Type B pancreatic cell (in vitro differentiated cells): Measurements from ENCODE around the gene LYPD4. TPM values are rescaled to one million over a fixed set of nuclear protein-coding genes. Genes with fewer than 3 reads are reported as not detected.

ENCODE experiments used
- DNase-seq: peaks from one replicate; pipeline ENCODE4 v3.0.0; 2021; ENCODE audit warnings: mixed read lengths; ENCODE audit not compliant: unreplicated experiment; ENCODE audit errors: extremely low spot score
- H3K27ac Mint-ChIP-seq: 2 replicates; pipeline ENCODE4 v1.8.0; 2021; ENCODE audit warnings: mild to moderate bottlenecking, mixed read lengths
- H3K27me3 Mint-ChIP-seq: 2 replicates; pipeline ENCODE4 v1.8.0; 2021; ENCODE audit warnings: mixed read lengths
- H3K36me3 Mint-ChIP-seq: 2 replicates; pipeline ENCODE4 v1.8.0; 2021; ENCODE audit warnings: mixed read lengths
- H3K4me1 Mint-ChIP-seq: one replicate; pipeline ENCODE4 v1.8.0; 2021; ENCODE audit warnings: mixed read lengths; ENCODE audit not compliant: unreplicated experiment
- H3K4me3 Mint-ChIP-seq: 2 replicates; pipeline ENCODE4 v1.8.0; 2021; ENCODE audit warnings: mild to moderate bottlenecking, mixed read lengths
- H3K9me3 Mint-ChIP-seq: 2 replicates; pipeline ENCODE4 v1.8.0; 2021; ENCODE audit warnings: mixed read lengths
- long read RNA-seq: library from polyadenylated mRNA; unstranded; transcript quantifications from one replicate; pipeline ENCODE4 v2.0.0, GENCODE V29; 2020
- total RNA-seq: library from RNA; stranded (reverse); gene quantifications from 2 replicates; pipeline ENCODE4 v1.2.1, GENCODE V29; 2021; ENCODE audit warnings: low replicate concordance
- TF ChIP-seq, protein P1 (sequence below): fragments of 200-600 bp; sonication (generic); conservative IDR thresholded peaks from 2 replicates; pipeline ENCODE4 v1.5.0; 2021; ENCODE audit warnings: antibody characterized with exemption, mild to moderate bottlenecking

The LYPD4 gene, protein sequence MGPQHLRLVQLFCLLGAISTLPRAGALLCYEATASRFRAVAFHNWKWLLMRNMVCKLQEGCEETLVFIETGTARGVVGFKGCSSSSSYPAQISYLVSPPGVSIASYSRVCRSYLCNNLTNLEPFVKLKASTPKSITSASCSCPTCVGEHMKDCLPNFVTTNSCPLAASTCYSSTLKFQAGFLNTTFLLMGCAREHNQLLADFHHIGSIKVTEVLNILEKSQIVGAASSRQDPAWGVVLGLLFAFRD
- total RNA-seq: not detected in 2 replicates
- long read RNA-seq: 0 reads

DNA sequence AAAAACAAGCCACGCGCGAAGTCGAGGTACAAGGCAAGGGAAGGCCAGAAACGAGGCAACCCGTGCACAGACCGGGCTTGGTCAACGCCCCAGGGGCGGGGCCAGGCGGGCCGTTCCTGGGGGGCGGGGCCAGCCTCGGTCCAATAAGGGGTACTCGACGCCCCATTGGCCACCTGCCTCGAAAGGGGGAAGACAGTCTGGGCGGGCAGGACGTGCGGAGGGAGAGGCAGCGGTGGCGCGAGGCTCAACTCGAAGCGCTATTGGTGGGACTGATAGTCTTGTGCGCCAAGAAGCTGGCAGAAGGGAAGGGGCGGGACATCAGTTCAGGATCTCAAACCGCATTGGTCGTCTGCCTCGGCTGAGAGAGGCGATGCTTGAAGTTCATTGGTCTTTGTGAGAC lies at the start of gene LYPD4:
Gene LYPD4 (minus strand): TSS at position 83 of the 400 bp plus-strand sequence. CDS start 5,398 bp downstream, outside the sequence.
- TF ChIP-seq, protein P1, sequence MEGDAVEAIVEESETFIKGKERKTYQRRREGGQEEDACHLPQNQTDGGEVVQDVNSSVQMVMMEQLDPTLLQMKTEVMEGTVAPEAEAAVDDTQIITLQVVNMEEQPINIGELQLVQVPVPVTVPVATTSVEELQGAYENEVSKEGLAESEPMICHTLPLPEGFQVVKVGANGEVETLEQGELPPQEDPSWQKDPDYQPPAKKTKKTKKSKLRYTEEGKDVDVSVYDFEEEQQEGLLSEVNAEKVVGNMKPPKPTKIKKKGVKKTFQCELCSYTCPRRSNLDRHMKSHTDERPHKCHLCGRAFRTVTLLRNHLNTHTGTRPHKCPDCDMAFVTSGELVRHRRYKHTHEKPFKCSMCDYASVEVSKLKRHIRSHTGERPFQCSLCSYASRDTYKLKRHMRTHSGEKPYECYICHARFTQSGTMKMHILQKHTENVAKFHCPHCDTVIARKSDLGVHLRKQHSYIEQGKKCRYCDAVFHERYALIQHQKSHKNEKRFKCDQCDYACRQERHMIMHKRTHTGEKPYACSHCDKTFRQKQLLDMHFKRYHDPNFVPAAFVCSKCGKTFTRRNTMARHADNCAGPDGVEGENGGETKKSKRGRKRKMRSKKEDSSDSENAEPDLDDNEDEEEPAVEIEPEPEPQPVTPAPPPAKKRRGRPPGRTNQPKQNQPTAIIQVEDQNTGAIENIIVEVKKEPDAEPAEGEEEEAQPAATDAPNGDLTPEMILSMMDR: no peak
- no peak for DNase-seq
- H3K4me1 Mint-ChIP-seq: no peaks in the 10 kb centered on the region
- H3K36me3 Mint-ChIP-seq: no peaks in the 10 kb centered on the region
- H3K27ac Mint-ChIP-seq: no peak within 1 kb of the TSS
- peaks cover 30% of the 10 kb centered on the region for H3K27me3 Mint-ChIP-seq
- no peak within 1 kb of the TSS for H3K4me3 Mint-ChIP-seq
- H3K9me3 Mint-ChIP-seq: peaks cover 4% of the 10 kb centered on the region

DNA sequence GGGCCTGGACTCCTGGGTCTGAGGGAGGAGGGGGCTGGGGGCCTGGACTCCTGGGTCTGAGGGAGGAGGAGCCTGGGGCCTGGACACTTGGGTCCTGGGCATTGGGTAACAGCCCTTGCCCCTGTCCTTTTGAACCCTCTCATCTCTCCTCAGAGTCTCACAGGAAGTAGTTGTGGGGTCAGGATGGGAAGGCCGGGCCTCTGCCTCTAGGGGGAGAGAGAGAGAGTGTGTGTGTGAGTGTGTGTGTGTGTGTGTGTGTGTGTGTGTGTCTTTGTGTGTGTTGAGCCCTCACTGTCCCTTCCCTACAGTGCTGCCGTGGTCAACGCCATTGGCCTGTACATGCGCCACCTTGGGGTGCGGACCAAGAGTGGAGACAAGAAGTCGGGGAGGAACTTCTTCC lies 49.4 kb upstream of the LYPD4 start:
- Mint-ChIP-seq H3K27me3 (no peaks in the 10 kb centered on the region), H3K9me3 (no peaks in the 10 kb centered on the region), H3K4me1 (no peaks in the 10 kb centered on the region), H3K27ac (no peak overlapping the region), H3K4me3 (no peak overlapping the region), H3K36me3 (peaks cover 3% of the 10 kb centered on the region)
- DNase-seq: no peak
- TF ChIP-seq, protein P1: no peak

DNA sequence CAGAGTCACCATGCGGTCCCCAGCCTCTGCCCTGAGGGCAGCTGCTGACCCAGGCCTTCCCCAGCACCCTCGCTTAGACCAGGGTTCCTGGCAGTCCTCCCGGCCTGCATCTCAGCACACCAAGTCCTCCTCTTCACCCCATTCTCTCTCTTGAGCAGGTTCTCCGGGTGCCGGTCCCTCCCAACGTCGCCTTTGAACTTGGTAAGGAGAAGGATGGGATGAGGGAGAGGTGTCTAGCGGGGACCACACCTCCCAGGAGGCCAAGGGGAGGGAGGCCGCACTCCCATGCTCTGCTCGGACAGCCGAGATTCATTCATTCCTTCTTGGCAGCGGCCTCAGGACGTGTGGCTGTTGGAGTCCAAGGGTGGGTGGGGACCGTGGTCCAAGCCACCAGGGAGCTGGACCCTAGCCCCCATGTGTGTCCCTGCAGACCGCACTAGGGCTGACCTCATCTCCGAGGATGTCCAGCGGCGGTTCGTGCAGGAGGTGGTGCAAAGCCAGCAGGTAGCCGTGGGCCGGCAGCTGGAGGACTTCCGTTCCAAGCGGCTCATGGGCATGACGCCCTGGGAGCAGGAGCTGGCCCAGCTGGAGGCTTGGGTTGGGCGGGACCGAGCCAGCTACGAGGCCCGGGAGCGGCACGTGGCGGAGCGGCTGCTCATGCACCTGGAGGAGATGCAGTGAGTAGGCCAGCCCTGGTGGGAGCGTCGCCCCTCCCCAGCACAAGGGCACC lies 47.9 kb upstream of the LYPD4 start:
- Mint-ChIP-seq H3K27me3 (no peaks in the 10 kb centered on the region), H3K9me3 (no peaks in the 10 kb centered on the region), H3K36me3 (peaks cover 3% of the 10 kb centered on the region), H3K4me1 (no peaks in the 10 kb centered on the region), H3K27ac (no peak overlapping the region), H3K4me3 (no peak overlapping the region)
- TF ChIP-seq, protein P1: no peak
- DNase-seq: no peak

DNA sequence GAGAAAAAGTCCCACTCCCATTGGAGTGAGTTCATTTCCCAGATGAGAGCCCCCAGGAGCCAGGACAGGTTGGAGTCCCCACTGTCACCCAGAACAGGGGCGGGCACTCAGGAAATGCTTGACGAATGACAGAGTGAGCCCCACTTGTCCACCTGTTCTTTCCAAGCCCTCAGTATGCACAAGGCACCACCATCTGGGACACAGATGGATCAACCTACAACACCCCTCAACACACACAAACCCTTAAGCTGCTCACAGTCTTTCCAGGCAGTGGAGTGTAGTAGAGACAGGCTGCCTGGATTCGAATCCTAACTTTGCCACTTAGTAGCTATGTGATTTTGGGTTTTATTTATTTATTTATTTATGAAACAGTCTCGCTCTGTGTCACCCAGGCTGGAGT lies 46.5 kb upstream of the LYPD4 start:
- Mint-ChIP-seq H3K4me3 (no peak overlapping the region), H3K36me3 (peaks cover 3% of the 10 kb centered on the region), H3K27ac (no peak overlapping the region), H3K4me1 (peaks cover 10% of the 10 kb centered on the region), H3K27me3 (no peaks in the 10 kb centered on the region), H3K9me3 (no peaks in the 10 kb centered on the region)
- no peak for DNase-seq
- TF ChIP-seq, protein P1: no peak

DNA sequence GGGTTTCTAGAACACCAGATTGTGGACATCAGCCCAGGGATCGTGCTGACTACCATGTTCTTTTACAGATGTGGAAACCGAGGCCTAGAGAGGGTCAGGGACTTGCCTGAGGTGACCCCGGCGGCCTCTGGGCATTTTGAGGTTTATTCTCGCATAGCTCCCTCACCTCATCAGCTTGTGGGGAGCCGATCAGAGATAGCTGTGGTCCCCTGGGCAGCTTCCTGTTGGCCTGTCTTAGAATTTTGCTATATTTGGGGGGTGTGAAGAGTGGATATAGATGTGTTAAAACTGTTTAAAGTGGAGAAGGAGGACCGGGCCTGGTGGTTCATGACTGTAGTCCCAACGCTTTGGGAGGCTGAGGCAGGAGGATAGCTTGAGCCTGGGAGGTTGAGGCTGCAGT lies 45.4 kb upstream of the LYPD4 start:
- DNase-seq: no peak
- Mint-ChIP-seq H3K27me3 (no peaks in the 10 kb centered on the region), H3K4me1 (peaks cover 14% of the 10 kb centered on the region), H3K27ac (no peak overlapping the region), H3K9me3 (no peaks in the 10 kb centered on the region), H3K4me3 (no peak overlapping the region), H3K36me3 (peaks cover 3% of the 10 kb centered on the region)
- TF ChIP-seq, protein P1: no peak
